ENCODE measurements around the gene GRK4.

GRK4 gene

DNA sequence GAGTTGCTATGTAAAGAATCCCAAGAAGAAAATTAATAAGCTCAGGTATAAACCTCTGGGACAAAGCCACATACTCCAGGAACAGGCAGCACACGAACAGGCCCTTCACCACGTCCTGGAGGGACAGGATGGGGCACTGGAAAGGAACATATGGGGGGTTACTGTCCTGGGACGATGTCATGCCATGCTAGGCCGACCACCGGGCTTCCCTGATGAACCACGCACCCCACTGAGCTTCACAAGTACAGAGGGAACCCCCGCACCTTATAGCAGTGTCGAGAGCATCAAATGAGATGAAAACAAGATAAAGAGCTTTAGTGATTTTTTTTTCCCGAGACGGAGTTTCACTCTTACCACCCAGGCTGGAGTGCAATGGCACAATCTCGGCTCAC lies 19.3 kb upstream of the GRK4 start (continued):
- TF ChIP-seq ZNF518A (tag by site-specific recombination; conservative IDR thresholded peaks at IDR 0.05; ENCODE audit: low read depth) (no peak), BCL11B (tag by site-specific recombination; IDR thresholded peaks at IDR 0.05; ENCODE audit: low read depth) (no peak), ZNF37A (tag by site-specific recombination; IDR thresholded peaks at IDR 0.05) (no peak), RBAK (tag by site-specific recombination; IDR thresholded peaks at IDR 0.05) (no peak), ZNF391 (tag by site-specific recombination; IDR thresholded peaks at IDR 0.05; ENCODE audit: borderline replicate concordance, low read depth) (no peak), ZNF132 (tag by site-specific recombination; IDR thresholded peaks at IDR 0.05; ENCODE audit: borderline replicate concordance) (no peak), ZSCAN4 (tag by site-specific recombination; IDR thresholded peaks at IDR 0.05) (no peak), ZNF555 (tag by site-specific recombination; conservative IDR thresholded peaks at IDR 0.05) (no peak), ZNF416 (tag by site-specific recombination; IDR thresholded peaks at IDR 0.05) (no peak), ZNF629 (tag by site-specific recombination; IDR thresholded peaks at IDR 0.05) (no peak), ZNF514 (tag by site-specific recombination; IDR thresholded peaks at IDR 0.05) (no peak), ZNF223 (tag by site-specific recombination; IDR thresholded peaks at IDR 0.05) (no peak)

- no peaks in the 10 kb centered on the region for H3K4me1 ChIP-seq (ENCODE audit: control insufficient read depth, insufficient read depth, low read length)
- H3K36me3 ChIP-seq (ENCODE audit: control insufficient read depth in 2 of 2, insufficient read depth in 1 of 2, low read length in 2 of 2), result peaks cover 0 to 99% of the 10 kb centered on the region in 2 experiments; a peak in 2 of 3 replicates
- H3K4me3 ChIP-seq (ENCODE audit: low read depth, low read length), result no peak overlapping the region
- no peaks in the 10 kb centered on the region for H3K9me3 ChIP-seq (ENCODE audit: control insufficient read depth, insufficient read depth, low read depth, low read length)
- CTCF ChIA-PET, result interaction anchor here (0.6 to 1.7 kb wide), 2 partner anchors 9 to 52 kb away, joined by 3 to 7 read pairs; no protein-coding TSS in a partner anchor
- H3K27ac ChIP-seq (ENCODE audit: extremely low read depth, low read depth, low read length), result no peak overlapping the region
- POLR2A ChIA-PET, result no interaction called here
- no peak for TF ChIP-seq ZNF596 (tag by site-specific recombination; IDR thresholded peaks at IDR 0.05)
- TF ChIP-seq PRDM6 (tag by site-specific recombination; IDR thresholded peaks at IDR 0.05), result no peak
- TF ChIP-seq ZNF843 (tag by site-specific recombination; IDR thresholded peaks at IDR 0.05), result no peak
- TF ChIP-seq ZNF266 (tag by site-specific recombination; IDR thresholded peaks at IDR 0.05; ENCODE audit: low read depth), result no peak
- TF ChIP-seq ZNF670 (tag by site-specific recombination; IDR thresholded peaks at IDR 0.05; ENCODE audit: low read depth), result no peak
- TF ChIP-seq AEBP2 (tag by site-specific recombination; IDR thresholded peaks at IDR 0.05; ENCODE audit: borderline replicate concordance), result no peak
- TF ChIP-seq MEIS1 (CRISPR knock-in tag; IDR thresholded peaks at IDR 0.05; ENCODE audit: borderline replicate concordance), result no peak
- no peak for TF ChIP-seq ZSCAN4 (tag by site-specific recombination; IDR thresholded peaks at IDR 0.05)
- TF ChIP-seq ZBTB49 (tag by site-specific recombination; IDR thresholded peaks at IDR 0.05; ENCODE audit: low read depth), result no peak
These were observed 18.5 kb upstream of the GRK4 start for GRCh38 chr4:2944586-2945526.

All from HEK293 (cell line).